Inflammatory macrophage treated with lipopolysaccharide for 4 hours (primary cell): ENCODE results near the gene LRRC19.
A peak's percentile ranks its signal among the peaks of the same experiment; 100 is the strongest.

ENCODE experiments used
- DNase-seq: peaks from one replicate; pipeline ENCODE4 v3.0.0-alpha.2; 2020

The LRRC19 gene

DNA sequence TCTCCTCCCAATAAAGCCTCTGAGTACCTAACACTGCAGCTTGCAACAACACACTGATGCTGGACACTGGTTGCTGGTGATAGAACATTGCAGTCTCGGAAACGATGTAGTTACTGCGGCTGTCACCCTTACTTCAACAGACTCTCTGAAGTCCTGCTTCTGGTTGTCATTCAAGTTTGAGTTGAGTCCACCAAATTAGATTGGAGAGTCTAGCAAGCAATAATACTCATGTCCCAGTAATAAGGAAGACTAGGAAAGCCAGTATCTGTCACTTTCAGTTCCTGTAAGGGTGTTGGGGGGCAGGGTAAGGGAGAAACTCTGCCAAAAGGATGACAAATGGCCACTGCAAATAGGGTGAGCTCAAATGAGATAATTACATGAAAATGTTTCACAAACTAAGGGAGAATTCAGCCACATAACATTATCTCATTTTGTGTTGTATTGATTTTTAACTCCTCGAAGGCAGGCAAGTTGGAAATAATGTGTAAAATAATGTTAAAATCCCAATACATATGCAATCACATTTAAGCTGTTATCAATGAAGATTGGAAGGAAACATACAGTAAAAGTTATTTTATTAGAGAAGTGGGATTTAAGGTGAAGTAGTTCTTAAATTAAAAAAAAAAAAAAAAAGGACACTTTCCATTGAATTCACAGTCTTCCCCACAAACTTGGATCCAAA is 50.1 kb downstream of the LRRC19 start:
- peak; percentile 91 for DNase-seq

DNA sequence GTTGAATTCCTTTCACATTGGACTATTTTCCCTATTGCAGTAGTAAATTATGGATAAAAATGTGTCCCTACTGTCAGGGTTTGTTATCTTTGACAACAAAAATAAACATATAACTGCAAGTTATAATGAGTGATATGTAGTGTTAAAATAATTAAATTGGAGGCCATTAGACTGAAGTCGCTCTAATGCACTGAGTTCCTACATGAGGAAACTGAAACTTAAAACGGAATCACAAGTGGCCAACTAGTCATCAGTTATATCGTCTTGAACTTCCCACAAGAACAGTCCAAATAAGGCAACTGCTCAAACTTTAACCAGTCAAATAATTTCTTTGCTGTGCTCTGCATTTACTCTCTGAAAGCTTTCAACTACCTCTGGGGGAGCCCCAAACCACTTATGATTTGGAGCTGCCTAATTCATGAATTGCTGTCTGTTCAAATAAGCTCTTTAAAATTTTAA is 51.4 kb downstream of the LRRC19 start:
- DNase-seq = peak; percentile 96

DNA sequence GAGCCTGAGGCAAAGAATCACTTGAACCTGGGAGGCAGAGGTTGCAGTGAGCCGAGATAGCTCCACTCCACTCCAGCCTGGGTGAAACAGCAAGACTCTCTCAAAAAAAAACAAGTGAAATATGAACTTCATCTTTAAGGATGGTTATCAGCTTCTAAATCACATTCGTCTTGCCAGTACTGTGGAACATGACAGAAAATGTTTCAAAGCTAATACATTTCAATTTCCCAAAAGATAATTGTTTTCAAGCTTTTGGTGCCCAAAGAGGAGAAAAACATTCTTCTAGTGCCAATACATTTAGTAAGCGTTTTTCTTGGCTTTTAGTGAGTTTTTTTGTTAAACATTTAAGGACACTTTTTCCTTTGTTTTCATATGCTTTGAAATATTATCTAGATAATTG is 53.7 kb downstream of the LRRC19 start:
- no peak for DNase-seq

DNA sequence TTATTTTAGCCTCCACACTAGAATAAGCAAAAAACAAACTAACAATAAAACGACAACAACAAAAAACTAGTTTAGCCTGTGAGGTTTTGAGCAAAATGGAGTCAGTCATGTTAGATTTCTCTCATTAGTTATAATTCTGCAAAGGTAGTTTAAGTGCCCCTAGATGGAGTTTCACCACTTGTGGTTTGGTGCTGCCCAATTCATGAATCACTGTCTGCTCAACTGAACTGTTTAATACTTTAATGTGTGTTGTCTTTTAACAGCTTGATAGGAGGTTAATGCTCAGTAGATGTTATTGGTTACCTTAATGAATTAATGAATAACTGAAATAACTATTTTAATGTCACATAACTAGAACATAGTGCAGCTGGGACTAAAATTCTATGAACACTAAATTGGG is 55.0 kb downstream of the LRRC19 start:
- DNase-seq = no peak

DNA sequence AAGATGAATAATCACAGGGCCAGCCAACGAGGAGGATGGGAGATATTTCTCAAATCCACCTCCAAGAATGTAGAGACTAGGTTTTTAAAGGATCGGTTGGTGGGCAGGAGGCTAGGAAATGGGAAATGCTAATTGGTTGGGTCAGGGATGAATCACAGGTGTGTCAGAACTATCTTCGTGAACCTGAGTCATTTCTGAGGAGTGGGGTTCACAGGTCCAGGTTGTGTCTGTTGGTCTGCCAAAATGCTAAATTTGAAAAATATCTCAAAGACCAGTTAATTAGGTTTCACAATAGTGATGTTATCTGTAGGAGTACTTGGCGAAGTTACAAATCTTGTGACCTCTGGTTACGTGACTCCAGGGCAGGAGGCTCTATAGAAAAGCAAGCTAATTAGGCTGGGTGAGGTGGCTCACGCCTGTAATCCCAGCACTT is 55.8 kb downstream of the LRRC19 start:
- peak; percentile 14 for DNase-seq

DNA sequence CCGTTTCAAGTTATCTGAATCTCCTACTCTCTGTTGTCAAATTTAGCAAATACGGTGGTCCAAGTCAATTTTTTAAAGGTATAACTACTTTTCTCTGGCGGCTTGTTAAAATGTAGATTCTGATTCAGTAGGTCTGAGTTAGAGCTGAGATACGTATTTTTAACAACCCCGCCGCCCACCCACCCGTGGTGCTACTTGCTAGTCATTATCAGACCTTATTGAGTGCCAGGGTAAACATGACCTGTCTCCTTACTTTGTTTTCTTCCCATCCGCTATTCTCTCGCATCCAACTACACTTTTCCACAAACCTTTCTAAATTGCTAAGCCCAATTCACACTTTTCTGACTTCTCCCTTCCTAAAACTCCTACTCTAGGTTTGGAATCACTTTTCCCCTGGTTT is 57.7 kb downstream of the LRRC19 start:
- DNase-seq = peak; percentile 4

DNA sequence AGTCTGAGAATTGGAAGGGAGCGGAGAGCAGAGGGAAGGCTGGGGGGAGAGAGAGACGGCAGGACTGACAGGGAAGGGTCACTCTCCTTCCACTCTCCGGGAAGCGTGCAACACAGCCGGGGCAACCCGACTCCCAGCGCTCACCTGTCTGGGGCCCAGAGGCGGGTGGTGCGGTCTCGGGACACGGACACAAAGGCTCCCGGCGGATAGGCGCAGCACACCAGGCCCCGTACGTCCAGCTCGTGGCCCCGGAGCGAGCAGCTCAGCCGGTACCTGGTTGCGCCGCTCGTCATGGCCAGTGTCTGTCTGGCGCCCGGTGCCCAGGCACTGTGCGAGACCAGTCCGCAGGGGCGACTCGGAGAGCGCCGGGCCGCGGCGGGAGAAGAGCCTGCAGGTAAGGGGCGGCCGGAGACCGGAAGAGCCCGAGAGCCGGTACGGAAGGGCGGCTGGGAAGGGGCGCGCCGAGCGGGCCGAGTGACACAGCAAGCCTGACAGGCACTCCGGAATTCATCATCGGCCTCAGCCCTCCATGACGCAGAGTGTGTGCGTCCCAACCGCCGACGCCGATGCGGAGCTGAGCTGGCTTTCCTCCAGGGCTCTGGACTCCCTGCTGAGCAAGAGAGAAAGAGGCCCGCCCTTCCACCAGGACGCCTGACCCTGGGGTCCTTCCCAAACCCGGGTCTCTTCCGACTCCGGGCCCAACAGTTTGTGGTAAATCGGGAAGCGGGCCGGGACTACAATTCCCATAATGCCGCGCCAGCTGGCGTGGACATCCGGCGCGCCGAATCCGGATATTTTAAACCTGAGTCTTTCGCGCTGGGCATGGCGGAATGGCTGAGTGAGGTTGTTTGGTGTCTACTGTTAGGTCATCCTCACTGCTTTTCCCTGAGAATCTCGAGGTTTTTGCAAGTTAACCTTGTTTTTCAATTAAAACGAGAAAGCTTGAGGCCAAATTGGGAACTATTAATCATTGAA is 58.4 kb downstream of the LRRC19 start, which contains the start of gene PLAA:
Gene PLAA, minus strand, starts transcription at position 490 of the 975 bp plus-strand sequence. Its CDS starts 197 bp downstream, at position 293.
- peak; percentile 92 for DNase-seq

DNA sequence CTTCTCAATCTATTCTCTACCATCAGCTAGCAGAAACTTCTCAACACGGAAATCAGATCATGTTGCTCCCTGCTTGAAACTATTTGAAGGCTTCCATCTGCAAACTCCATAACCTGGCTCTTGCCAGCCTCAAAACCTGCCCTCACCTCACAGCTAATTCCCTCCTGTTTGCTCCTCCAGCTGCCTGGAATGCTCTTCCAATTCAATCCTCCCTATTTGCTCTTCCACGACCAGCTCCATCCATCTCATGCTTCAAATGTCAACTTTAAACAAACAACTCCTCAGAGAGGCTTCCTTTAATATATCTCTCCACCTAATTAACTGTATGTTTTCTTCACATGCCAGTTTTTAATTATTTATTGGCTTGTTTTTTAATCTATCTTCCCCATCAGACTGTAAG is 59.9 kb downstream of the LRRC19 start:
- DNase-seq = no peak
